ENCODE results near the gene SIM1.
"Not testable (repeated sequence)": the region's sequence is repeated elsewhere in the genome, so short reads cannot be mapped to it uniquely, and the experiment has no call there.

SIM1 gene

DNA sequence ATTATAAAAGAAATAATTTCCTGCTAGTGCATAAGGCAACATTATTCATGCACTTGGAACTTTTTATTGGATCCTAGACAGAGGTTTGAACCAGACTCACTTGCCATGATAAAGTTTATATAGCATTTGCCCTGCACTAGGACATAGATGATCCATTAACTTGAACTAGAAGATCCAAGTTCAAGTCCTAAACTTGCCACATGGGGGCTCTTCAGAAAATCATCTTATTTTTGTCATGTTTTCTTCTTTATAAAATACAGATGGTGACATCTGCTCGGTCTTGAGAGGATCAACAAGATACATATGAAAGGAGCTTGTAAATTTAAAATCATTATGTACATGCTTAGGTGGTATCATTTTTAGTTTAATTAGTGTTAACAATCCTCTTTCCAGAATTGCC is 94.5 kb downstream of the SIM1 start:
- no peaks in the 10 kb centered on the region for H3K36me3 ChIP-seq (ENCODE audit: control insufficient read depth, insufficient read depth, low read length)
- H3K4ac ChIP-seq (ENCODE audit: low read depth, low read length): no peak overlapping the region
- no peak for DNase-seq
- H3K27me3 ChIP-seq (ENCODE audit: insufficient read depth, low read length, poor library complexity): no peaks in the 10 kb centered on the region
- no peak overlapping the region for H3K9ac ChIP-seq (ENCODE audit: low read length)
- H3K4me2 ChIP-seq (ENCODE audit: low read length): no peak overlapping the region
- no peak overlapping the region for H4K5ac ChIP-seq (ENCODE audit: low read length)
- H3K4me1 ChIP-seq (ENCODE audit: control insufficient read depth, low read depth, low read length): peaks cover 2% of the 10 kb centered on the region
- H3K79me1 ChIP-seq (ENCODE audit: low read length): no peaks in the 10 kb centered on the region
- H2BK120ac ChIP-seq (ENCODE audit: low read depth, low read length): no peak overlapping the region
- H3K56ac ChIP-seq (ENCODE audit: low read length): no peak overlapping the region
- H3K4me3 ChIP-seq (ENCODE audit: low read length): no peak overlapping the region
- H3K79me2 ChIP-seq (ENCODE audit: control insufficient read depth, insufficient read depth, low read length): no peaks in the 10 kb centered on the region
- no peak overlapping the region for H2BK5ac ChIP-seq (ENCODE audit: low read length)
- H2AK5ac ChIP-seq (ENCODE audit: low read length): no peak overlapping the region
- WGBS (ENCODE audit: extremely low coverage, insufficient coverage, low lambda C conversion rate): no CpG with 5 or more reads among the region's 1 CpG
- H2BK15ac ChIP-seq (replicated peaks; ENCODE audit: low read depth): no peak overlapping the region
- H3K23ac ChIP-seq (ENCODE audit: low read length): no peak overlapping the region
- no peak overlapping the region for H4K8ac ChIP-seq (ENCODE audit: low read depth, low read length)
- no peak overlapping the region for H3K18ac ChIP-seq (ENCODE audit: low read length)
- H3K27ac ChIP-seq (ENCODE audit: low read depth, low read length): no peak overlapping the region

DNA sequence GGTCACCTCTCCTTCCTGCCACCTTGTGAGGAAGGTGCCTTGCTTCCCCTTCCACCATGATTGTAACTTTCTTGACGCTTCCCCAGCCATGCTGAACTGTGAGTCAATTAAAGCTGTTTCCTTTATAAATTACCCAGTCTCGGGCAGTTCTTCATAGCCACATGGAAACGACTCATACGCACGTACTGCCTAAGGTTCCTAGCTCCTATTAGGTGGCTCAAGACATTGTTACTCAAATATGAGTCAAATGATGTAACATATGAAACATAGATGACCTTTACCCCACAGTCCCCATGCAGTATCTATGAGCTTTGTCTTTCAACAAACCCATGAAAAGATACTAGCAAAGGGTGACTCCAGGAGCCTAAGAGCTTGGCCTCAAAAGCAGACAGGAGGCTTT is 98.3 kb downstream of the SIM1 start:
- no peak overlapping the region for H3K4me3 ChIP-seq (ENCODE audit: low read length)
- no peaks in the 10 kb centered on the region for H3K36me3 ChIP-seq (ENCODE audit: control insufficient read depth, insufficient read depth, low read length)

DNA sequence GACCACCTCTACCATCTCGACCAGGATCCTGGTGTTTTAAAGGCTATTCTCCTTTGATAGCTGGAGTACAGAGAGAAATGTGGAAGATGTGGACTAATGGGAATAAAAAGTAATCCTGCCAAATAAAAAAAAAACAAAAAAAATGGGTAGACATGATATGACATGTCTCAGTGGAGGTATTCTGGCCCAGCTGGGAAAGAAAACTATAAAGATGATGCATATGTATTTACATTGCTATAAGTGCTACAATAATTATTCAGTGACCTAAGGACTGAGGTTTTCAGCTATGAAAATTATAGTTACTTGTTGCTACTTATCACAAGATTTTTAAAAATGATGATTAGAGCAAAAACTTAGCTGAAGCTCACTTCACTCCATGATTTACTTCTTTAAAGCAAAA is 101.1 kb downstream of the SIM1 start:
- no peak overlapping the region for H4K5ac ChIP-seq (ENCODE audit: low read length)
- no peak overlapping the region for H3K23ac ChIP-seq (ENCODE audit: low read length)
- no peak overlapping the region for H2BK5ac ChIP-seq (ENCODE audit: low read length)
- WGBS (ENCODE audit: extremely low coverage, insufficient coverage, low lambda C conversion rate): no CpG with 5 or more reads among the region's 1 CpG
- H3K4ac ChIP-seq (ENCODE audit: low read depth, low read length): no peak overlapping the region
- H3K36me3 ChIP-seq (ENCODE audit: control insufficient read depth, insufficient read depth, low read length): no peaks in the 10 kb centered on the region
- no peak overlapping the region for H3K18ac ChIP-seq (ENCODE audit: low read length)
- no peak overlapping the region for H3K4me2 ChIP-seq (ENCODE audit: low read length)
- H2BK120ac ChIP-seq (ENCODE audit: low read depth, low read length): no peak overlapping the region
- H3K79me2 ChIP-seq (ENCODE audit: control insufficient read depth, insufficient read depth, low read length): no peaks in the 10 kb centered on the region
- no peak overlapping the region for H3K4me3 ChIP-seq (ENCODE audit: low read length)
- no peak overlapping the region for H3K27ac ChIP-seq (ENCODE audit: low read depth, low read length)
- H3K56ac ChIP-seq (ENCODE audit: low read length): no peak overlapping the region
- no peak overlapping the region for H2BK15ac ChIP-seq (replicated peaks; ENCODE audit: low read depth)
- DNase-seq: no peak
- H3K27me3 ChIP-seq (ENCODE audit: insufficient read depth, low read length, poor library complexity): no peaks in the 10 kb centered on the region
- no peak overlapping the region for H3K9ac ChIP-seq (ENCODE audit: low read length)
- H2AK5ac ChIP-seq (ENCODE audit: low read length): no peak overlapping the region
- no peaks in the 10 kb centered on the region for H3K79me1 ChIP-seq (ENCODE audit: low read length)
- H3K4me1 ChIP-seq (ENCODE audit: control insufficient read depth, low read depth, low read length): no peaks in the 10 kb centered on the region
- no peak overlapping the region for H4K8ac ChIP-seq (ENCODE audit: low read depth, low read length)

More for the DNA sequence above, 98.3 kb downstream of the SIM1 start:
- H3K9ac ChIP-seq (ENCODE audit: low read length): no peak overlapping the region
- no peak overlapping the region for H2BK15ac ChIP-seq (replicated peaks; ENCODE audit: low read depth)
- H3K27ac ChIP-seq (ENCODE audit: low read depth, low read length): no peak overlapping the region
- H4K8ac ChIP-seq (ENCODE audit: low read depth, low read length): no peak overlapping the region
- H3K27me3 ChIP-seq (ENCODE audit: insufficient read depth, low read length, poor library complexity): no peaks in the 10 kb centered on the region
- no peak overlapping the region for H2BK5ac ChIP-seq (ENCODE audit: low read length)
- H2BK120ac ChIP-seq (ENCODE audit: low read depth, low read length): no peak overlapping the region
- DNase-seq: no peak
- no peak overlapping the region for H2AK5ac ChIP-seq (ENCODE audit: low read length)
- H3K79me2 ChIP-seq (ENCODE audit: control insufficient read depth, insufficient read depth, low read length): no peaks in the 10 kb centered on the region
- no peak overlapping the region for H3K23ac ChIP-seq (ENCODE audit: low read length)
- no peak overlapping the region for H3K4me2 ChIP-seq (ENCODE audit: low read length)
- H3K4ac ChIP-seq (ENCODE audit: low read depth, low read length): no peak overlapping the region
- H4K5ac ChIP-seq (ENCODE audit: low read length): no peak overlapping the region
- H3K56ac ChIP-seq (ENCODE audit: low read length): no peak overlapping the region
- no peaks in the 10 kb centered on the region for H3K79me1 ChIP-seq (ENCODE audit: low read length)
- no CpG with 5 or more reads among the region's 5 CpGs for WGBS (ENCODE audit: extremely low coverage, insufficient coverage, low lambda C conversion rate)
- no peak overlapping the region for H3K18ac ChIP-seq (ENCODE audit: low read length)
- H3K4me1 ChIP-seq (ENCODE audit: control insufficient read depth, low read depth, low read length): no peaks in the 10 kb centered on the region

DNA sequence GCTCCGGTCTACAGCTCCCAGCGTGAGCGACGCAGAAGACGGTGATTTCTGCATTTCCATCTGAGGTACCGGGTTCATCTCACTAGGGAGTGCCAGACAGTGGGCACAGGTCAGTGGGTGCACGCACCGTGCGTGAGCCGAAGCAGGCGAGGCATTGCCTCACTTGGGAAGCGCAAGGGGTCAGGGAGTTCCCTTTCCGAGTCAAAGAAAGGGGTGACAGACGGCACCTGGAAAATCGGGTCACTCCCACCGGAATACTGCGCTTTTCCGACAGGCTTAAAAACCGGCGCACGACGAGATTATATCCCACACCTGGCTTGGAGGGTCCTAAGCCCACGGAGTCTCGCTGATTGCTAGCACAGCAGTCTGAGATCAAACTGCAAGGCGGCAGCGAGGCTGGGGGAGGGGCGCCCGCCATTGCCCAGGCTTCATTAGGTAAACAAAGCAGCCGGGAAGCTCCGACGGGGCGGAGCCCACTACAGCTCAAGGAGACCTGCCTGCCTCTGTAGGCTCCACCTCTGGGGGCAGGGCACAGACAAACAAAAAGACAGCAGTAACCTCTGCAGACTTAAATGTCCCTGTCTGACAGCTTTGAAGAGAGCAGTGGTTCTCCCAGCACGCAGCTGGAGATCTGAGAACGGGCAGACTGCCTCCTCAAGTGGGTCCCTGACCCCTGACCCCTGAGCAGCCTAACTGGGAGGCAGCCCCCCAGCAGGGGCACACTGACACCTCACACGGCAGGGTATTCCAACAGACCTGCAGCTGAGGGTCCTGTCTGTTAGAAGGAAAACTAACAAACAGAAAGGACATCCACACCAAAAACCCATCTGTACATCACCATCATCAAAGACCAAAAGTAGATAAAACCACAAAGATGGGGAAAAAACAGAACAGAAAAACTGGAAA is 109.7 kb downstream of the SIM1 start:
- H2BK5ac ChIP-seq (ENCODE audit: low read length); H3K18ac ChIP-seq (ENCODE audit: low read length); H3K23ac ChIP-seq (ENCODE audit: low read length); H3K79me1 ChIP-seq (ENCODE audit: low read length); H3K79me2 ChIP-seq (ENCODE audit: control insufficient read depth, insufficient read depth, low read length); H3K4me2 ChIP-seq (ENCODE audit: low read length); H2AK5ac ChIP-seq (ENCODE audit: low read length); H3K4ac ChIP-seq (ENCODE audit: low read depth, low read length); H3K56ac ChIP-seq (ENCODE audit: low read length); H4K5ac ChIP-seq (ENCODE audit: low read length); H2BK120ac ChIP-seq (ENCODE audit: low read depth, low read length); H3K9ac ChIP-seq (ENCODE audit: low read length); H2BK15ac ChIP-seq (replicated peaks; ENCODE audit: low read depth); H3K27me3 ChIP-seq (ENCODE audit: insufficient read depth, low read length, poor library complexity); H3K4me3 ChIP-seq (ENCODE audit: low read length); H3K27ac ChIP-seq (ENCODE audit: low read depth, low read length); H4K8ac ChIP-seq (ENCODE audit: low read depth, low read length); H3K4me1 ChIP-seq (ENCODE audit: control insufficient read depth, low read depth, low read length); H3K36me3 ChIP-seq (ENCODE audit: control insufficient read depth, insufficient read depth, low read length): not testable (repeated sequence)
- no CpG with 5 or more reads among the region's 35 CpGs for WGBS (ENCODE audit: extremely low coverage, insufficient coverage, low lambda C conversion rate)
- DNase-seq: peak; percentile 66

DNA sequence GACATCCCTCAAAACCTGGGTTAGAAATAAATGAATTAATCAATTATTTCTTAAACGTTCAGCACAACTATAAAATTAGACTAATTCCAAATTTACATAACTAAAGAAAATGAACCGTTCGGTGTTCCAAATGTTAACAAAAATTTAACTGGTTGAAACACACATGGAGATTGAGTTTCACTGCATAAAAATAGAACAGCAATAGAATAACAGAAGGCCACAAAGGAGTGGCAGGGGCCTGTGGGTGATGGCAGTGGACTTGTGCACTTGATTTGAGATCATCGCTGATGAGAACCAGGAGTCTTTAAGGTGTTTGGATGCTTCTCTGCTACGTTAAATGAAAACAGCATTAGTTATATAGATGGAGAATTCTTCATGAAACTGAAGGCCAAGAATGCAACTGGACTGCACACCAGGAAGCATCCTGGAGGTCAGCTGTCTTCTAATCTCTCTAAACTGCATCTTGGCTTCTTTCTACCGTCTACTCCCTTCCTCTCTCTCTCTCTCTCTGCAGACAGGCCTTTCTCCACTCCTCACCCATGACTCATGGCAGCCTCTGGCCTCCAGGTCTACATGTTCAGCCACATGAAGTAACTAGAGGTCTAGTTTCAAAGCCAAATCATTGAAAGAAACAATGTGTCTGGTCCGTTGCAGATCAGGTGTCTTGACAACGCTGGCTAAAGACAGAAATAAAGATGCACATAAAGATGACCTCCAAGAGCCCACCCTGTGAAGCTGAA is 111.3 kb downstream of the SIM1 start:
- Histone ChIP-seq H3K4ac (ENCODE audit: low read depth, low read length) (no peak overlapping the region), H3K23ac (ENCODE audit: low read length) (no peak overlapping the region), H3K4me2 (ENCODE audit: low read length) (no peak overlapping the region), H3K9ac (ENCODE audit: low read length) (no peak overlapping the region), H2BK15ac (replicated peaks; ENCODE audit: low read depth) (no peak overlapping the region), H3K4me1 (ENCODE audit: control insufficient read depth, low read depth, low read length) (no peaks in the 10 kb centered on the region), H2BK5ac (ENCODE audit: low read length) (no peak overlapping the region), H3K79me2 (ENCODE audit: control insufficient read depth, insufficient read depth, low read length) (no peaks in the 10 kb centered on the region), H3K4me3 (ENCODE audit: low read length) (no peak overlapping the region), H3K36me3 (ENCODE audit: control insufficient read depth, insufficient read depth, low read length) (no peaks in the 10 kb centered on the region), H4K5ac (ENCODE audit: low read length) (no peak overlapping the region), H3K18ac (ENCODE audit: low read length) (no peak overlapping the region), H2AK5ac (ENCODE audit: low read length) (no peak overlapping the region), H4K8ac (ENCODE audit: low read depth, low read length) (no peak overlapping the region), H3K79me1 (ENCODE audit: low read length) (no peaks in the 10 kb centered on the region), H3K56ac (ENCODE audit: low read length) (no peak overlapping the region), H3K27ac (ENCODE audit: low read depth, low read length) (no peak overlapping the region), H2BK120ac (ENCODE audit: low read depth, low read length) (no peak overlapping the region), H3K27me3 (ENCODE audit: insufficient read depth, low read length, poor library complexity) (no peaks in the 10 kb centered on the region)
- DNase-seq: no peak
- no CpG with 5 or more reads among the region's 8 CpGs for WGBS (ENCODE audit: extremely low coverage, insufficient coverage, low lambda C conversion rate)
